ENCODE data around the gene CTSZ. TPM values are rescaled to one million over a fixed set of nuclear protein-coding genes. Genes with fewer than 3 reads are reported as not detected.

Gene CTSZ
- total and polyA plus RNA-seq, 2 experiments from 2014 or later, result 0.58 to 41.4 TPM

DNA sequence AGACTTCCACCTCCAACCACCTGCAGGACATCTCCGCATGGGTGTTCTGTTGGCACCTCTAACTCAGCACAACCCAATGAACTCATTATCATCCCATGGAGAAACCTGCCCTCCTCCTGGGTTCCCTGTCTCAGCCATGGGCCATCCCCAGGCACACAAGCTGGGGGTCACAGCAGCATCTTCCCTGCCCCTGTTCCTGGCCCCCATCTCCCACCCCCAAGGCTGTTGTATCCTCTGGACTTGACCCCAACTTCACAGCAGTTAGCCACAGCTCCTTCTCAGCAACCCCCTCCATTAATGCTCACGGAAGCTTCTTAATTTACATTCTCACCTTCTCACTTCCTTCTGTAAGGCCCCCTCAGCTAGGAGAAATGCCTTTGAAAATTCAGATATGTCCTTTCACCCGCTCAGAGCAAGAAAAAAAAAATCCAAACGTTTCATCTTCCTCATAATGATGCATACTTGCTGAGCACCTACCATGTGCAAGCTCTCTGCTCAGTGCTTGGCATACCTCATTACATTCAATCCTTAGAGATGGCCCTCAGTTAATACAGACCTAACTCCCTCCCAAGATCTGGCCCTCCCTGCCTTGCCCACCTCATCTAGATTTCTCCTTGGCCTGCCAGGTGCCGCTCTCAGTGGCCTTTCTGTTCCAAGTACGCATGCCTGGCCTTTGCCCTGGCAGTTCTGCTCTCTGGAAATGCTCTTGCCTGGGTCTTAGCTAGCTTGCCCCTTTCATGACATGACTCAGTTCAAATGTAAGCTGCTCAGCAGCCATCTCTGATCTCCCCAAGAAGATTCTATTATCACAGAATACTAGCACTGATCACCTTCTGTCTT, 28.5 kb downstream of the CTSZ start (continued):
- TF ChIP-seq, protein P1, sequence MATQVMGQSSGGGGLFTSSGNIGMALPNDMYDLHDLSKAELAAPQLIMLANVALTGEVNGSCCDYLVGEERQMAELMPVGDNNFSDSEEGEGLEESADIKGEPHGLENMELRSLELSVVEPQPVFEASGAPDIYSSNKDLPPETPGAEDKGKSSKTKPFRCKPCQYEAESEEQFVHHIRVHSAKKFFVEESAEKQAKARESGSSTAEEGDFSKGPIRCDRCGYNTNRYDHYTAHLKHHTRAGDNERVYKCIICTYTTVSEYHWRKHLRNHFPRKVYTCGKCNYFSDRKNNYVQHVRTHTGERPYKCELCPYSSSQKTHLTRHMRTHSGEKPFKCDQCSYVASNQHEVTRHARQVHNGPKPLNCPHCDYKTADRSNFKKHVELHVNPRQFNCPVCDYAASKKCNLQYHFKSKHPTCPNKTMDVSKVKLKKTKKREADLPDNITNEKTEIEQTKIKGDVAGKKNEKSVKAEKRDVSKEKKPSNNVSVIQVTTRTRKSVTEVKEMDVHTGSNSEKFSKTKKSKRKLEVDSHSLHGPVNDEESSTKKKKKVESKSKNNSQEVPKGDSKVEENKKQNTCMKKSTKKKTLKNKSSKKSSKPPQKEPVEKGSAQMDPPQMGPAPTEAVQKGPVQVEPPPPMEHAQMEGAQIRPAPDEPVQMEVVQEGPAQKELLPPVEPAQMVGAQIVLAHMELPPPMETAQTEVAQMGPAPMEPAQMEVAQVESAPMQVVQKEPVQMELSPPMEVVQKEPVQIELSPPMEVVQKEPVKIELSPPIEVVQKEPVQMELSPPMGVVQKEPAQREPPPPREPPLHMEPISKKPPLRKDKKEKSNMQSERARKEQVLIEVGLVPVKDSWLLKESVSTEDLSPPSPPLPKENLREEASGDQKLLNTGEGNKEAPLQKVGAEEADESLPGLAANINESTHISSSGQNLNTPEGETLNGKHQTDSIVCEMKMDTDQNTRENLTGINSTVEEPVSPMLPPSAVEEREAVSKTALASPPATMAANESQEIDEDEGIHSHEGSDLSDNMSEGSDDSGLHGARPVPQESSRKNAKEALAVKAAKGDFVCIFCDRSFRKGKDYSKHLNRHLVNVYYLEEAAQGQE (IDR thresholded peaks at IDR 0.05; ENCODE audit: unreplicated experiment), result no peak
- TF ChIP-seq NANOG (IDR thresholded peaks at IDR 0.05; ENCODE audit: borderline replicate concordance) (no peak), JUNB (IDR thresholded peaks at IDR 0.05; ENCODE audit: unreplicated experiment) (no peak), POLR2AphosphoS5 (IDR thresholded peaks at IDR 0.05; ENCODE audit: low read depth) (no peak), EZH2phosphoT487 (IDR thresholded peaks at IDR 0.05; ENCODE audit: unreplicated experiment) (no peak), CREB1 (CRISPR knock-in tag; IDR thresholded peaks at IDR 0.05; ENCODE audit: low read depth) (no peak)
- TF ChIP-seq, protein P2, sequence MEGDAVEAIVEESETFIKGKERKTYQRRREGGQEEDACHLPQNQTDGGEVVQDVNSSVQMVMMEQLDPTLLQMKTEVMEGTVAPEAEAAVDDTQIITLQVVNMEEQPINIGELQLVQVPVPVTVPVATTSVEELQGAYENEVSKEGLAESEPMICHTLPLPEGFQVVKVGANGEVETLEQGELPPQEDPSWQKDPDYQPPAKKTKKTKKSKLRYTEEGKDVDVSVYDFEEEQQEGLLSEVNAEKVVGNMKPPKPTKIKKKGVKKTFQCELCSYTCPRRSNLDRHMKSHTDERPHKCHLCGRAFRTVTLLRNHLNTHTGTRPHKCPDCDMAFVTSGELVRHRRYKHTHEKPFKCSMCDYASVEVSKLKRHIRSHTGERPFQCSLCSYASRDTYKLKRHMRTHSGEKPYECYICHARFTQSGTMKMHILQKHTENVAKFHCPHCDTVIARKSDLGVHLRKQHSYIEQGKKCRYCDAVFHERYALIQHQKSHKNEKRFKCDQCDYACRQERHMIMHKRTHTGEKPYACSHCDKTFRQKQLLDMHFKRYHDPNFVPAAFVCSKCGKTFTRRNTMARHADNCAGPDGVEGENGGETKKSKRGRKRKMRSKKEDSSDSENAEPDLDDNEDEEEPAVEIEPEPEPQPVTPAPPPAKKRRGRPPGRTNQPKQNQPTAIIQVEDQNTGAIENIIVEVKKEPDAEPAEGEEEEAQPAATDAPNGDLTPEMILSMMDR (conservative IDR thresholded peaks at IDR 0.05; ENCODE audit: low read depth in 2 of 2), result no peak

DNA sequence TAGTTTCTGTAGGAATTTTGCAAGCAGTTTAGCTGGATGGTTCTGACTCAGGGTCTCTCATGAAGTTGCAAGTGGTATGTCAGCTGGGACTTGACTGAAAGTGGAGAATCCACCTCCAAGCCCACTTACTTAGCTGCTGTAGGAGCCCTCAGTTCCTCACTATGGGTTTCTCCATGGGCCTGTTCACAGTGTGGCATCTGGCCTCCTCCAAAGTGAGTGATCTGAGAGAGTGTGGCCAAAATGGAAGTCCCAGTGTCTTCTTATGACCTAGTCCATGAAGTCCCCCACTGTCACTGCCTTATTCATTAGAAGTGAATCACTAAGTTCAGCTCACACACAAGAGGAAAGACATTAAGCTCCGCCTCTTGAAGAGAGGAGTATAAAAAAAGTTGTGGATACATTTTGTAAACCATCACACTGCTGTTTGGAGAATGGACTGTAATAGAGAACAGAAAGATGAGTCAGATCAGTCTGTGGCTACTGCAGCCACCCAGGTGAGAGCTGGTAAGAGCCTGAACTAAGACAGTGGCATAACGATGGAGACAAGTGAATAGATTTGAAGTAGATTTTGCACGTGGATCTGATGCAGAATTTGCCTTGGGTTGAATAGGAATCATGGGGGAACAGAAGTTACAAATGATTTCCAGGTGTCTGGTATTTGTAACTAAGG, 30.9 kb downstream of the CTSZ start:
- H3K36me3 Mint-ChIP-seq (ENCODE audit: low read depth), result no peaks in the 10 kb centered on the region; the same call in 2 of the 3 replicates
- H3K79me2 ChIP-seq (replicated peaks; ENCODE audit: insufficient read depth), result no peaks in the 10 kb centered on the region
- H3K36me3 ChIP-seq (ENCODE audit: insufficient read depth), result no peaks in the 10 kb centered on the region
- peaks cover 10% of the 10 kb centered on the region for H3K27me3 Mint-ChIP-seq (ENCODE audit: insufficient read depth, low read depth, poor library complexity)
- H3K4me3 ChIP-seq, result no peak overlapping the region
- H3K4me3 Mint-ChIP-seq, result no peak overlapping the region
- H3K4me2 ChIP-seq, result no peak overlapping the region
- no peak for ATAC-seq
- H3K27ac Mint-ChIP-seq, result no peak overlapping the region
- peaks cover 6% of the 10 kb centered on the region; the same call in 1 of the 2 replicates for H3K4me1 ChIP-seq (ENCODE audit: insufficient read depth)
- H3K9me3 Mint-ChIP-seq, result peaks cover 14% of the 10 kb centered on the region; the same call in 2 of the 3 replicates
- DNase-seq (ENCODE audit: low spot score), result no peak
- no peaks in the 10 kb centered on the region for H3F3A ChIP-seq (replicated peaks; ENCODE audit: low read depth)
- H3K4me1 Mint-ChIP-seq, result peaks cover 12% of the 10 kb centered on the region
- no peaks in the 10 kb centered on the region for H3K9me2 ChIP-seq (ENCODE audit: insufficient read depth)
- no peak overlapping the region for H3K27ac ChIP-seq (ENCODE audit: low read depth)
- H3K27me3 ChIP-seq (ENCODE audit: insufficient read depth), result no peaks in the 10 kb centered on the region
- H4K20me1 ChIP-seq (replicated peaks; ENCODE audit: insufficient read depth), result no peaks in the 10 kb centered on the region
- H2AFZ ChIP-seq, result no peak overlapping the region
- TF ChIP-seq, protein P1 (IDR thresholded peaks at IDR 0.05; ENCODE audit: unreplicated experiment), result no peak
- TF ChIP-seq, protein P3, sequence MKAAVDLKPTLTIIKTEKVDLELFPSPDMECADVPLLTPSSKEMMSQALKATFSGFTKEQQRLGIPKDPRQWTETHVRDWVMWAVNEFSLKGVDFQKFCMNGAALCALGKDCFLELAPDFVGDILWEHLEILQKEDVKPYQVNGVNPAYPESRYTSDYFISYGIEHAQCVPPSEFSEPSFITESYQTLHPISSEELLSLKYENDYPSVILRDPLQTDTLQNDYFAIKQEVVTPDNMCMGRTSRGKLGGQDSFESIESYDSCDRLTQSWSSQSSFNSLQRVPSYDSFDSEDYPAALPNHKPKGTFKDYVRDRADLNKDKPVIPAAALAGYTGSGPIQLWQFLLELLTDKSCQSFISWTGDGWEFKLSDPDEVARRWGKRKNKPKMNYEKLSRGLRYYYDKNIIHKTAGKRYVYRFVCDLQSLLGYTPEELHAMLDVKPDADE (IDR thresholded peaks at IDR 0.05), result no peak
- TF ChIP-seq NANOG (IDR thresholded peaks at IDR 0.05; ENCODE audit: borderline replicate concordance), result no peak
- no peak for TF ChIP-seq ZNF114 (CRISPR knock-in tag; IDR thresholded peaks at IDR 0.05)
- TF ChIP-seq JUNB (IDR thresholded peaks at IDR 0.05; ENCODE audit: unreplicated experiment), result no peak
- no peak for TF ChIP-seq POLR2AphosphoS5 (IDR thresholded peaks at IDR 0.05; ENCODE audit: low read depth)
- TF ChIP-seq EZH2 (IDR thresholded peaks at IDR 0.05; ENCODE audit: low read depth, unreplicated experiment), result no peak
- TF ChIP-seq, protein P2 (conservative IDR thresholded peaks at IDR 0.05; ENCODE audit: low read depth in 2 of 2), result no peak
- TF ChIP-seq EZH2phosphoT487 (IDR thresholded peaks at IDR 0.05; ENCODE audit: unreplicated experiment), result no peak
